GM21367 (cell line): Measurements from ENCODE around the gene ADAMTS4.

Source experiments
- ATAC-seq: cut with Tn5 transposase; IDR thresholded peaks from one replicate; pipeline ENCODE4 v1.9.1; 2021; ENCODE audit not compliant: unreplicated experiment

The ADAMTS4 gene

GRCh38 chr1:161176468-161177111, 22.3 kb downstream of the ADAMTS4 start:
- ATAC-seq: no peak

DNA sequence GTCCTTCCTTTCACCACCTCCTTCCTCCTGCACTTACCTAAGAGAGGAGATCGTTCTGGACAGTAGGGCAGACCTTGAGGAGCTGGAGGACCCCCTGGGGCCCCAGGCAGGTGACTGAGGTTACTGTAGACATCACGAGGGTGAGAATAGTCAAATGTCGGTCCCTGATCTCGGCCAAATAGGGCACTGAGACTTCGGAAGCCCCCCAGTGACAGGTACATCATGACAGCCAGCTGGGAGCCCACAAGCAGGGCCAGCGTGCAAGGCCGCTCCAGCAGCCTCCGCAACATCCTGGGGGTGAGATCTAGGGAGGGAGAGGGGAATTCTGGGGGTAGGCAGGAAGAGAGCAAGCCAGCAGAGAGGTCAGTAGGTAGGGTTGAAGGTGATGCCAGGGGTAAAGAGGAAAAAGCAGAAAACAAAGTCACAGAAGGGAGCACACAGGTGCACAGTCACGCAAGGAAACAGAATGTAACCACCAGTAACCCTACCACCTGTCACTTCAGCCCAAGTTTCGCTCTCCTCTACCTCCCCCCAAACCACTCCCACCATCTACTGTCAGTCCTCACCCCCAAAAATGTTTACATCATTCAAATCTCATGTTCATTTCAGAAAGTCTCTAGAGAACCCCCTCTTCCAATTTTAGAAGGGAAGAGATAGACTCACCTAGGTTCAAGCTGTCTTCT, 22.9 kb downstream of the ADAMTS4 start:
- ATAC-seq: no peak

GRCh38 chr1:161174911-161175310, 23.9 kb downstream of the ADAMTS4 start:
- no peak for ATAC-seq

- ATAC-seq: no peak
These were observed 25.1 kb downstream of the ADAMTS4 start for GRCh38 chr1:161173711-161174110.

- ATAC-seq: no peak
These were observed 26.0 kb downstream of the ADAMTS4 start for GRCh38 chr1:161172776-161173376.

DNA sequence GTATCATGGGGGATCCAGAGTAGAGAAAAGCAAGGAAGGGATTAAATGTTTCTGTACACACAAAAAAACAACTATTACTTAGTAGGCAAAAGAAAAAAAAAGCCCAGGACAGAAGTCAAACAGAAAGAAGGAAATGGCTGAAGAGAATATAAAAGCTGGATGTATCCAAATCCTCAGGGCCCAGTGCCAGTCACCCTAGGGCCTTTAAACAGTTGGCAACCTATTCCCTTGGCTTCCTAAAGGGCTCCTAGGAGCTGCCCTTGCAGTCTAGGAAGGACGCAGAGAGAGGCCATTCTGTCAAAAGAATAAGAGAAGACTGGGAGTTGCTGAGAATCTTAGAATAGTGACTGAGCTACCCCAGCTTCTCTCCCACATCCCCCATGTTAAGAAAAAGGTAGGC, 26.5 kb downstream of the ADAMTS4 start:
- ATAC-seq: no peak

DNA sequence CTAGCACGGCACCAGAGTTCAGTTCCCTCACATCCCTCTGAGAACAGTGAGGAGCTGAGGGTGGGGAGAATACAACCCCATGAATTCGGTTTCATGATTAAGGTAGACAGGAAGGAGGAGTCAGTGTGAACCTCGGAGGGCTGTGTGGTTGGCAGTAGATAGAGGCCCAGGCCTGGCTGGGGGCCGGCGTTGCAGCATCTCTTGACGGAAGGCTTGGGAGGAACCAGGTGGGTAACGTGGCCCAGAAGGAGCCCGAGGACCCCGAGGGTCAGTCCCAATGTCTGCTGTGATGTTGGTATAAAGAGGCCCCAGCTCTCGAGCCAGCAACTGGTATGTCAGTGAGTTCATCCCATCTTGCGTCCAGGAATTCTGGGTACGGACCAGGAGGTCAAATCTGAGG, 27.2 kb downstream of the ADAMTS4 start:
- no peak for ATAC-seq

- ATAC-seq: no peak
These were observed 27.7 kb downstream of the ADAMTS4 start for GRCh38 chr1:161171191-161171590.

- no peak for ATAC-seq
These were observed 29.9 kb downstream of the ADAMTS4 start for GRCh38 chr1:161168906-161169305.

DNA sequence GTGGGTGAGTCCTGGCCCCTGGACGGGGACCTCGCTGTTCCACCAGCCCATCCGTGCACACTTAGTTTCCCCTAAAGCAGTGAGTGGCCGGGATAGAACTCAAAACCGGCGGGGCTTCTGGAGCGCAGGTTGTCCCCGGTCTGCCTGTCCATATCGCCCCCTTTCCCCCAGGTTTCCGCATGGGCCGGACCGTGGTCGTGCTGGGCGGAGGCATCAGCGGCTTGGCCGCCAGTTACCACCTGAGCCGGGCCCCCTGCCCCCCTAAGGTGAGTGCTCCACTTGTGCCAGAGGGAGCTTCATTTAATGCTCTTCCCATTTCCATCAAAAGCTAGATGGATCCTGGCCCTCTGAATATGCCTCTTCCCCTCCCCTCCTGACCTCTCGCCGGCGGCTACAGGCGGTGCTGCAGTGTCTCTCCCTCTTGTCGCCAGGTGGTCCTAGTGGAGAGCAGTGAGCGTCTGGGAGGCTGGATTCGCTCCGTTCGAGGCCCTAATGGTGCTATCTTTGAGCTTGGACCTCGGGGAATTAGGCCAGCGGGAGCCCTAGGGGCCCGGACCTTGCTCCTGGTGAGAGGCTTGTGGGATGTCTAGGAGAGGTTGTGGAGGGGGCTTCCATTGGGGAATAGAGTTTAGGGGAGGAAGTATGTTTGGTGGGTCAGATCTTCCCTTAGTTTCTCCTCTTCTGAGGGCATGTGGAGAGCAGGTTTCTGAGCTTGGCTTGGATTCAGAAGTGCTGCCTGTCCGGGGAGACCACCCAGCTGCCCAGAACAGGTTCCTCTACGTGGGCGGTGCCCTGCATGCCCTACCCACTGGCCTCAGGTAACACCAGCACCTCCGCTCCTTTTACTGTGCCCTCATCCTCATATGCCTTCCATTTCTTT, 31.9 kb downstream of the ADAMTS4 start:
- no peak for ATAC-seq

- ATAC-seq: peak; percentile 89
These were observed 32.8 kb downstream of the ADAMTS4 start, which contains the start of gene PPOX for GRCh38 chr1:161165742-161166668. Gene PPOX (plus strand): TSS chr1:161166426. CDS start chr1:161166848, 422 bp downstream.

- no peak for ATAC-seq
These were observed 33.8 kb downstream of the ADAMTS4 start for GRCh38 chr1:161164901-161165610.

DNA sequence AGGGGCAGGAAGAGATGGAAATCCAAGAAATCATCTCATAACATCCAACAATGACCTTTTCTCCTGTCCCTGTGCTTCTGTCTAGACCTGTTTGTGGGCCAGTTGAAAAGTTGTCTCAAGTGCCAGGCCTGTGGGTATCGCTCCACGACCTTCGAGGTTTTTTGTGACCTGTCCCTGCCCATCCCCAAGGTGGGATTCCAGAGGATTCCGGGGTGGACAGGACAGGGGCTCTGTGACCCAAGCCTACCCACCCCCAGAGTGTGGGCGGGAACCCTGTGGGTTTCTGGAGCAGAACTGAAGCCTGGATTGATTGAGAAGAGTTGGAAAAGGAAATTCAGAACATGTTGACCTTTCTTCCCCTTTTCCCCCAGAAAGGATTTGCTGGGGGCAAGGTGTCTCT, 35.1 kb downstream of the ADAMTS4 start:
- ATAC-seq: no peak

DNA sequence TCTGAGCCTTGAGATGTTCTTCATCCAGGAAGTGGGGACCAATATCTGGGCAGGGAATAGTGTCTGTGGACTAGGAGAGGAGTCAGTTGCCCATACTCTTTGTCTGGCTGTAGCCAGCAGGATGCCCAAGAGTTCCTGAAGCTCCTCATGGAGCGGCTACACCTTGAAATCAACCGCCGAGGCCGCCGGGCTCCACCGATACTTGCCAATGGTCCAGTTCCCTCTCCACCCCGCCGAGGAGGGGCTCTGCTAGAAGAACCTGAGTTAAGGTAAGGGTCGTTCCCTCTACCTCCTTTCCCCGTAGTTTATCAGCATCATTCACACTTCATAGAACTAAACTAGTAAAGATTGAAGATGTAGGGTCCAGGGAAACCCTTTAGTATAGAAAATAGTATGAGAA, 36.0 kb downstream of the ADAMTS4 start:
- no peak for ATAC-seq

GRCh38 chr1:161162052-161162451, 36.8 kb downstream of the ADAMTS4 start:
- ATAC-seq: no peak

GRCh38 chr1:161161652-161162051, 37.2 kb downstream of the ADAMTS4 start:
- ATAC-seq: no peak

DNA sequence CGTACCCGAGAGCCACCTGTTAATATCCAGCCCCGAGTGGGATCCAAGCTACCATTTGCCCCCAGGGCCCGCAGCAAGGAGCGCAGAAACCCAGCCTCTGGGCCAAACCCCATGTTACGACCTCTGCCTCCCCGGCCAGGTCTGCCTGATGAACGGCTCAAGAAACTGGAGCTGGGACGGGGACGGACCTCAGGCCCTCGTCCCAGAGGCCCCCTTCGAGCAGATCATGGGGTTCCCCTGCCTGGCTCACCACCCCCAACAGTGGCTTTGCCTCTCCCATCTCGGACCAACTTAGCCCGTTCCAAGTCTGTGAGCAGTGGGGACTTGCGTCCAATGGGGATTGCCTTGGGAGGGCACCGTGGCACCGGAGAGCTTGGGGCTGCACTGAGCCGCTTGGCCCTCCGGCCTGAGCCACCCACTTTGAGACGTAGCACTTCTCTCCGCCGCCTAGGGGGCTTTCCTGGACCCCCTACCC, 38.1 kb downstream of the ADAMTS4 start:
- ATAC-seq: no peak

GRCh38 chr1:161159913-161160243, 39.0 kb downstream of the ADAMTS4 start:
- ATAC-seq: no peak

GRCh38 chr1:161159087-161159912, 39.6 kb downstream of the ADAMTS4 start, which contains the start of gene USP21:
Gene USP21 (plus strand): TSS chr1:161159500. CDS start chr1:161160641, 1,141 bp downstream.
- ATAC-seq: peak; percentile 73
